Urinary bladder (tissue), 4 donors: ENCODE data around the gene PRDM16. TPM values are rescaled to one million over a fixed set of nuclear protein-coding genes. Genes with fewer than 3 reads are reported as not detected.

ENCODE experiments used
- DNase-seq: peaks from one replicate; pipeline ENCODE4 v3.0.0-alpha.2; 2015; ENCODE audit errors: extremely low spot score
- H3K27ac ChIP-seq: one replicate; pipeline ENCODE4 v1.5.1; 2013; ENCODE audit warnings: low read depth, mild to moderate bottlenecking, moderate library complexity
- H3K36me3 ChIP-seq: one replicate; pipeline ENCODE4 v1.6.1; 2013; ENCODE audit warnings: mild to moderate bottlenecking, moderate library complexity; ENCODE audit not compliant: insufficient read depth
- H3K4me1 ChIP-seq: one replicate; pipeline ENCODE4 v1.6.1; 2013; ENCODE audit warnings: mild to moderate bottlenecking, moderate library complexity; ENCODE audit not compliant: insufficient read depth
- H3K4me3 ChIP-seq: one replicate; pipeline ENCODE4 v1.5.1; 2013; ENCODE audit warnings: low read depth, low read length
- WGBS: extraction: QIAGEN DNeasy Blood & Tissue Kit; methylation state at CpG from one replicate; pipeline ENCODE4 v1.1.7; 2013; 5-methylcytosine and 5-hydroxymethylcytosine counted together
- polyA plus RNA-seq: library from polyadenylated mRNA; stranded (reverse); fragments of 200-250 nt; gene quantifications from one replicate; pipeline ENCODE4 v1.2.3, GENCODE V29; 2013
- total RNA-seq: library from RNA; depleted of rRNA; stranded (reverse); fragments of >200 nt; gene quantifications from one replicate; pipeline ENCODE4 v1.2.3, GENCODE V29; 2014
- donor health status: healthy with polysubstance abuse.
- donor health status: healthy.

The PRDM16 gene
- total and polyA plus RNA-seq, 2 donors: 2.8 to 3.7 TPM

GRCh38 chr1:3096345-3096744, 27.3 kb downstream of the PRDM16 start:
- 68% methylated on average over 13 of the region's 13 CpGs for WGBS
- Histone ChIP-seq H3K27ac (no peak overlapping the region), H3K36me3 (no peaks in the 10 kb centered on the region), H3K4me3 (no peak overlapping the region), H3K4me1 (no peaks in the 10 kb centered on the region)
- no peak for DNase-seq

GRCh38 chr1:3097231-3097630, 28.2 kb downstream of the PRDM16 start:
- no peak for DNase-seq
- 85% methylated on average over 12 of the region's 12 CpGs for WGBS
- H3K4me3 ChIP-seq: no peak overlapping the region
- H3K4me1 ChIP-seq: no peaks in the 10 kb centered on the region
- H3K36me3 ChIP-seq: no peaks in the 10 kb centered on the region
- no peak overlapping the region for H3K27ac ChIP-seq

GRCh38 chr1:3097861-3098260, 28.9 kb downstream of the PRDM16 start:
- 80% methylated on average over 7 of the region's 7 CpGs for WGBS
- Histone ChIP-seq H3K27ac (no peak overlapping the region), H3K36me3 (no peaks in the 10 kb centered on the region), H3K4me3 (no peak overlapping the region), H3K4me1 (no peaks in the 10 kb centered on the region)
- no peak for DNase-seq

- H3K4me3 ChIP-seq: no peak overlapping the region
- no peak for DNase-seq
- H3K27ac ChIP-seq: no peak overlapping the region
- WGBS: 93% methylated on average over 9 of the region's 9 CpGs
- H3K36me3 ChIP-seq: no peaks in the 10 kb centered on the region
- no peaks in the 10 kb centered on the region for H3K4me1 ChIP-seq
Measured at GRCh38 chr1:3099861-3100260, 30.9 kb downstream of the PRDM16 start.

- DNase-seq: no peak
- Histone ChIP-seq H3K27ac (no peak overlapping the region), H3K4me1 (no peaks in the 10 kb centered on the region), H3K4me3 (no peak overlapping the region), H3K36me3 (no peaks in the 10 kb centered on the region)
- 47% methylated on average over 29 of the region's 29 CpGs for WGBS
Measured at GRCh38 chr1:3101124-3101939, 32.3 kb downstream of the PRDM16 start.

- no peaks in the 10 kb centered on the region for H3K36me3 ChIP-seq
- H3K27ac ChIP-seq: no peak overlapping the region
- H3K4me3 ChIP-seq: no peak overlapping the region
- DNase-seq: no peak
- H3K4me1 ChIP-seq: no peaks in the 10 kb centered on the region
- WGBS: 76% methylated on average over 3 of the region's 3 CpGs
Measured at GRCh38 chr1:3102641-3103040, 33.6 kb downstream of the PRDM16 start.

GRCh38 chr1:3103967-3104677, 35.1 kb downstream of the PRDM16 start:
- DNase-seq: no peak
- Histone ChIP-seq H3K4me1 (no peaks in the 10 kb centered on the region), H3K27ac (no peak overlapping the region), H3K4me3 (no peak overlapping the region), H3K36me3 (no peaks in the 10 kb centered on the region)
- WGBS: 82% methylated on average over 16 of the region's 16 CpGs

GRCh38 chr1:3105167-3105863, 36.3 kb downstream of the PRDM16 start:
- Histone ChIP-seq H3K4me3 (no peak overlapping the region), H3K4me1 (no peaks in the 10 kb centered on the region), H3K36me3 (no peaks in the 10 kb centered on the region), H3K27ac (no peak overlapping the region)
- 59% methylated on average over 24 of the region's 24 CpGs for WGBS
- no peak for DNase-seq

- no peaks in the 10 kb centered on the region for H3K4me1 ChIP-seq
- 89% methylated on average over 8 of the region's 8 CpGs for WGBS
- H3K27ac ChIP-seq: no peak overlapping the region
- DNase-seq: no peak
- H3K4me3 ChIP-seq: no peak overlapping the region
- no peaks in the 10 kb centered on the region for H3K36me3 ChIP-seq
Measured at GRCh38 chr1:3106216-3106615, 37.2 kb downstream of the PRDM16 start.

- 54% methylated on average over 7 of the region's 7 CpGs for WGBS
- Histone ChIP-seq H3K4me3 (no peak overlapping the region), H3K36me3 (no peaks in the 10 kb centered on the region), H3K27ac (no peak overlapping the region), H3K4me1 (no peaks in the 10 kb centered on the region)
- no peak for DNase-seq
Measured at GRCh38 chr1:3107201-3107600, 38.2 kb downstream of the PRDM16 start.

- no peak for DNase-seq
- no peaks in the 10 kb centered on the region for H3K4me1 ChIP-seq
- H3K4me3 ChIP-seq: no peak overlapping the region
- H3K36me3 ChIP-seq: no peaks in the 10 kb centered on the region
- H3K27ac ChIP-seq: no peak overlapping the region
- whole genome bisulfite sequencing: 37% methylated on average over 12 of the region's 12 CpGs
Measured at GRCh38 chr1:3109355-3109754, 40.4 kb downstream of the PRDM16 start.

GRCh38 chr1:3111348-3112021, 42.5 kb downstream of the PRDM16 start:
- H3K4me1 ChIP-seq: no peaks in the 10 kb centered on the region
- H3K27ac ChIP-seq: no peak overlapping the region
- DNase-seq: peak; percentile 10
- H3K36me3 ChIP-seq: no peaks in the 10 kb centered on the region
- H3K4me3 ChIP-seq: no peak overlapping the region
- WGBS: 52% methylated on average over 36 of the region's 36 CpGs

GRCh38 chr1:3112526-3112925, 43.5 kb downstream of the PRDM16 start:
- WGBS: 81% methylated on average over 17 of the region's 17 CpGs
- Histone ChIP-seq H3K4me3 (no peak overlapping the region), H3K36me3 (no peaks in the 10 kb centered on the region), H3K27ac (no peak overlapping the region), H3K4me1 (no peaks in the 10 kb centered on the region)
- DNase-seq: no peak
